HG02973 (cell line): Measurements from ENCODE around the gene PPP6R2.
"Not testable (repeated sequence)": the region's sequence is repeated elsewhere in the genome, so short reads cannot be mapped to it uniquely, and the experiment has no call there.

Experiments
- ATAC-seq: cut with Tn5 transposase; IDR thresholded peaks from one replicate; pipeline ENCODE4 v1.9.1; 2021; ENCODE audit warnings: moderate library complexity; ENCODE audit not compliant: unreplicated experiment

Gene PPP6R2

GRCh38 chr22:50339945-50340879, 2.9 kb upstream of the PPP6R2 start:
- no peak for ATAC-seq

GRCh38 chr22:50341977-50342650, 1.0 kb upstream of the PPP6R2 start:
- ATAC-seq = peak; percentile 48

GRCh38 chr22:50343541-50343935, 411 bp downstream of the PPP6R2 start:
- ATAC-seq = no peak

GRCh38 chr22:50346470-50346869, 3.3 kb downstream of the PPP6R2 start:
- no peak for ATAC-seq

- no peak for ATAC-seq
Observed at GRCh38 chr22:50347157-50347556, 4.0 kb downstream of the PPP6R2 start.

GRCh38 chr22:50348058-50348457, 4.9 kb downstream of the PPP6R2 start:
- no peak for ATAC-seq

GRCh38 chr22:50356186-50356585, 13.1 kb downstream of the PPP6R2 start:
- no peak for ATAC-seq

GRCh38 chr22:50357222-50357621, 14.1 kb downstream of the PPP6R2 start:
- ATAC-seq = no peak

- no peak for ATAC-seq
Observed at GRCh38 chr22:50357756-50358155, 14.6 kb downstream of the PPP6R2 start.

DNA sequence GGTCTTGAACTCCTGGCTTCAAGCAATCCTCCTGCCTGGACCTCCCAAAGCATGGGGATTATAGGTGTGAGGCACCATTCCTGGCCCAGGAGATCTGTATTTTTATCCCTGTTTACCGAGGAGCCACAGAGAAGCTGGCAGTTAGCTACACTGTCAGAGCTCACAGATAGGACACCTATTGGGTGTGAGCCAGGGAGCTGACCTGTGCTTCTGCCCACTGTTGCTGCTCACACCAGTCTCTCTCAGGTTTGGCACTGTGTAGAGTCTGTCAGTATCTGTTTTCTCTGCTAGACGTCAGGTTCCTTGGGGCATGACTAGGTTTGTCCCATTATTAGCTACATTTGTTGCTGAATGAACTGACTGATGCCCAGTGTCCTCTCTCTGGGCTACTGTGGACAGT, 17.5 kb downstream of the PPP6R2 start:
- ATAC-seq = no peak

DNA sequence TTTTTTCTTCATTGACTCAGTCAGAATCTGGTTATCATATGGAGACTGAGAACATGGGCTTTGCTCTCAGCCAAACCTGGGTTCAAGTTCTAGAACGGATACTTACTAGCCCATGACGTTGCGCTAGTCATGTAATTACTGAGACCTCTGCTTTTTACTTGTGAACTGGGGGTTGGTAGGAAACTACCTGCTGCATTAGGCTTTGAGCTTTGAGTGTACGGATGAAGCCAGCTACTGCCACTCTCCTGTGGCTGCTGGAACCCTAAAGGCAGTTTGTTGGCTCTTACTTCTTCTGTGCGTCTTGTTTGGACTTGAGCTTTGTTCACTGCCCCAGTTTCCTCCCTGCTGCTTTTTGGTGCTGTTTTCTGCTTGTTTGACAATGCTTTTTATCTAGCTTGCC, 18.1 kb downstream of the PPP6R2 start:
- ATAC-seq = no peak

DNA sequence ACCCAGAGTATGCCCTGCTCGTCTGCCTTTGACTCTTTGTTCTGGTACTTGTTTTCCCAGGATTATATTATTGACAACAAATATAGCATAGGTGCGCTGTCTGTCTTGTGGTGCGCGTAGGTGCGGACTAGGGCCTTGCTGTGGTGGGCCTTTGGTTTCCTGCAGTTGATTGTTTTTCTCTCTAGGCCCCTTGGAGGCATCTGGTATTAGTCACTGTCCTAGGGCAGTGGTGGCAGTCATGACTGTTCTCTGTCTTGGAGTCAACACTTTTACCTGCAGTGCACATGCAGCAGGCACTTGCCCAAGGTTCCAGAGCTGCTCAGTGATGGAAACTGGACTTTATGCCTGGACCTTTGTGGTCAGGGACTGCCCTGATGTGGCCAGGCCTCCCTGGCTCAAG, 18.6 kb downstream of the PPP6R2 start:
- ATAC-seq = no peak

DNA sequence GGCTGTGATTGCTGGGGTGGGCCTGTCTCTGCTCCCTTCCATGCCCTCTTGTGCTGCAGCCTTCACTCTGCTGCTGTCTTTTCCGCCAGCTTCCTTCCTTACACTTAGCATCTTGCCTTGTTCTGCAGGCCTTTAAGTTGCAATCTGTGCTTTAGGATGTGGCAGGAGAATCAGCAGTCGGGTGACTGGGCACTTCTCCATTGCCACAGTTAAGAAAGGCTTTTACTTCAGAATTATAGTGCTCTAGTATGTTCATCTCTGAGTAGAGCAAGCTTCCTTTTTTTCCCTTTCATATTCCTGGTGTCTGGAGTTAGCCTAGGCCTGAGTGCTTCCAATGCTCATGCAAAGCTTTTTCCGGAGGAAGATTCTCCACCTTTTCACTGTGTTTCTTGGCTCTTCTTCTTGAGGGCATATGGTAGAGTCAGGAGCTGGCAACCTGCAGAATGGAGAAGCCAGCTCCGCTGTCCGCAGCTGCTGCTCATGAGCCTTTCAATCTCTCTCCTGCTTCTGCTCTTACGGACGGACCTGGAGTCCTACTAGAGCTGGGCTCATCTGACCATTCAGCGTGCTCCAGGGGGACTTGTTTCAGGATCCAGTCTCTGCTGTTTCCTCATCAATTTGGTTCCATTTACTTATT, 20.2 kb downstream of the PPP6R2 start:
- no peak for ATAC-seq

- ATAC-seq = not testable (repeated sequence)
Observed at GRCh38 chr22:50363803-50364194, 20.7 kb downstream of the PPP6R2 start.

- ATAC-seq = no peak
Observed at GRCh38 chr22:50367778-50368500, 24.8 kb downstream of the PPP6R2 start.

DNA sequence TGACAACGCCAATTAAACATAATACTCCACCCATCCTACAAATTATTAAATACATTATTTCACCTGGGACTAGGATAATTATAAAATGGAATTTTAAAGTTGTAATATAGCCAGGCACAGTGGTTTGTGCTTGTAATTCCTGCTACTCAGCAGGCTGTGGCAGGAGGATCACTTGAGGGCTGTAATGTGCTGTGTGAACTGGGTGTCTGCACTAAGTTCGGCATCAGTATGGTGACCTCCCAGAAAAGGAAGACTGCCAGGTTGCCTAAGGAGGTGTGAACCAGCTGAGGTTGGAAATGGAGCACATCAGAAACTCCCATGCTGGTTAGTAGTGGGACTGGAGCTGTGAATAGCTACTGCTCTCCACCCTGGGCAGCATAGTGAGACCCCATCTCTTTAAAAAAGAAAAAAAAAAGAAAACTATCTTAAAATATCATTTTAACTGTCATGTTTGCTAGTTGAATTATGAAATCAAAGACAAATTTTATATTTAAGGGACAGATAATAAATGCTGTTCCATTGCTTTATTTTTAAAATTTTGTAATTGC, 28.0 kb downstream of the PPP6R2 start:
- ATAC-seq = no peak

GRCh38 chr22:50376085-50376651, 33.0 kb downstream of the PPP6R2 start:
- no peak for ATAC-seq

- not testable (repeated sequence) for ATAC-seq
Observed at GRCh38 chr22:50381021-50381555, 38.0 kb downstream of the PPP6R2 start.

- no peak for ATAC-seq
Observed at GRCh38 chr22:50396751-50397370, 53.7 kb downstream of the PPP6R2 start.
